ENCODE measurements around the gene KCNIP1. TPM values are rescaled to one million over a fixed set of nuclear protein-coding genes. Genes with fewer than 3 reads are reported as not detected.
A peak's percentile ranks its signal among the peaks of the same experiment; 100 is the strongest.

KCNIP1 gene
- total RNA-seq, 1 experiment from 2014 or later = not detected

- no peak overlapping the region for H3K4me3 Mint-ChIP-seq (ENCODE audit: low read depth, unreplicated experiment)
- H3K9me3 Mint-ChIP-seq (ENCODE audit: low read depth, unreplicated experiment) = no peaks in the 10 kb centered on the region
- H3K4me1 Mint-ChIP-seq (ENCODE audit: low read depth, unreplicated experiment) = peaks cover 23% of the 10 kb centered on the region
- no peak for DNase-seq
- no peaks in the 10 kb centered on the region for H3K36me3 Mint-ChIP-seq (ENCODE audit: insufficient read depth, unreplicated experiment)
- TF ChIP-seq CTCF (IDR thresholded peaks at IDR 0.05; ENCODE audit: unreplicated experiment) = no peak
- BruUV-seq (replicated peaks) = no TSS peak
- intact Hi-C loops (cut with micrococcal nuclease; ENCODE audit: unreplicated experiment) = no loop called here
- no peak overlapping the region for H3K27ac Mint-ChIP-seq (ENCODE audit: unreplicated experiment)
- CTCF ChIA-PET = interaction anchor here (1.2 kb wide), 1 partner anchor 13 kb away, joined by 3 read pairs; no protein-coding TSS in a partner anchor
- no peaks in the 10 kb centered on the region for H3K27me3 Mint-ChIP-seq (ENCODE audit: unreplicated experiment)
Observed at GRCh38 chr5:170769246-170769645, 265.4 kb downstream of the KCNIP1 start.

- H3K27me3 Mint-ChIP-seq (ENCODE audit: unreplicated experiment) = no peaks in the 10 kb centered on the region
- H3K4me1 Mint-ChIP-seq (ENCODE audit: low read depth, unreplicated experiment) = peaks cover 30% of the 10 kb centered on the region
- no peaks in the 10 kb centered on the region for H3K36me3 Mint-ChIP-seq (ENCODE audit: insufficient read depth, unreplicated experiment)
- no peak for TF ChIP-seq CTCF (IDR thresholded peaks at IDR 0.05; ENCODE audit: unreplicated experiment)
- CTCF ChIA-PET = no interaction called here
- no peak for DNase-seq
- no TSS peak for BruUV-seq (replicated peaks)
- no peak overlapping the region for H3K4me3 Mint-ChIP-seq (ENCODE audit: low read depth, unreplicated experiment)
- intact Hi-C loops (cut with micrococcal nuclease; ENCODE audit: unreplicated experiment) = no loop called here
- no peaks in the 10 kb centered on the region for H3K9me3 Mint-ChIP-seq (ENCODE audit: low read depth, unreplicated experiment)
- H3K27ac Mint-ChIP-seq (ENCODE audit: unreplicated experiment) = no peak overlapping the region
Observed at GRCh38 chr5:170769898-170770416, 266.1 kb downstream of the KCNIP1 start.

GRCh38 chr5:170771496-170771895 lies 267.7 kb downstream of the KCNIP1 start:
- H3K4me3 Mint-ChIP-seq (ENCODE audit: low read depth, unreplicated experiment) = no peak overlapping the region
- CTCF ChIA-PET = no interaction called here
- no peaks in the 10 kb centered on the region for H3K36me3 Mint-ChIP-seq (ENCODE audit: insufficient read depth, unreplicated experiment)
- peaks cover 32% of the 10 kb centered on the region for H3K4me1 Mint-ChIP-seq (ENCODE audit: low read depth, unreplicated experiment)
- intact Hi-C loops (cut with micrococcal nuclease; ENCODE audit: unreplicated experiment) = no loop called here
- H3K9me3 Mint-ChIP-seq (ENCODE audit: low read depth, unreplicated experiment) = no peaks in the 10 kb centered on the region
- BruUV-seq (replicated peaks) = no TSS peak
- TF ChIP-seq CTCF (IDR thresholded peaks at IDR 0.05; ENCODE audit: unreplicated experiment) = no peak
- DNase-seq = no peak
- H3K27ac Mint-ChIP-seq (ENCODE audit: unreplicated experiment) = no peak overlapping the region
- no peaks in the 10 kb centered on the region for H3K27me3 Mint-ChIP-seq (ENCODE audit: unreplicated experiment)

GRCh38 chr5:170773024-170773985 lies 269.5 kb downstream of the KCNIP1 start:
- Mint-ChIP-seq H3K9me3 (ENCODE audit: low read depth, unreplicated experiment) (no peaks in the 10 kb centered on the region), H3K4me3 (ENCODE audit: low read depth, unreplicated experiment) (no peak overlapping the region), H3K27ac (ENCODE audit: unreplicated experiment) (peak overlapping the region; percentile 44), H3K27me3 (ENCODE audit: unreplicated experiment) (no peaks in the 10 kb centered on the region), H3K36me3 (ENCODE audit: insufficient read depth, unreplicated experiment) (no peaks in the 10 kb centered on the region), H3K4me1 (ENCODE audit: low read depth, unreplicated experiment) (peaks cover 32% of the 10 kb centered on the region)
- CTCF ChIA-PET = interaction anchor here (0.6 to 1.5 kb wide), 3 partner anchors 9 to 52 kb away, joined by 3 to 5 read pairs (median 3); no protein-coding TSS in a partner anchor
- intact Hi-C loops (cut with micrococcal nuclease; ENCODE audit: unreplicated experiment) = no loop called here
- peak; percentile 66 for DNase-seq
- no peak for TF ChIP-seq CTCF (IDR thresholded peaks at IDR 0.05; ENCODE audit: unreplicated experiment)
- BruUV-seq (replicated peaks) = no TSS peak
